SKM-1 treated with dmso at 0.1 percent for 144 hours (cell line): ENCODE measurements around the gene RPL7A.

Experiments used
- DNase-seq: peaks from one replicate; lab custom pipeline; 2025; ENCODE audit not compliant: unreplicated experiment; lab: John Stamatoyannopoulos, UW

RPL7A gene

DNA sequence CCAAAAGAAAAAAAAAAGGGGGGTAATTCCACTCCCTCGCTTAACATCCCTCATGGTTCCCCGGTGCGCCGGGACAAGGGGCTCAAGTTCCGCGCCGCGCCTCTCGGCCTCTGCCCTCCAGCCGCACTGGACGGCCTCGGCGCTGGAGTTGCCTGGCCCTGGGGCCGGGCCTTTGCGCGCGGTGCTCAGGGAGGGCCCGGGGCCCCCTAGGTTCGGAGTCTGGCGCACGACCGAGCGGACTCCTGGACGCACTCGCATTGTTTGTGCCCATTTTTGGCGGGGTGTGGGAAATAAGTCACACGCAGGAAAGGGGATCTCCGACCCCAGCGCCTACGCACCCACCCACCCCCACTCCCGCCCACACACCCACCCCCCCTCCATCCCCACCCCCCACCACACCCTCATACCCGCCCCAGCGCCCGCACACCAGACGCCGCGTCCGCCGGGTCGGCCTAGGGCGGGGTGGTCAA lies 468 bp upstream of the RPL7A start:
- no peak for DNase-seq

DNA sequence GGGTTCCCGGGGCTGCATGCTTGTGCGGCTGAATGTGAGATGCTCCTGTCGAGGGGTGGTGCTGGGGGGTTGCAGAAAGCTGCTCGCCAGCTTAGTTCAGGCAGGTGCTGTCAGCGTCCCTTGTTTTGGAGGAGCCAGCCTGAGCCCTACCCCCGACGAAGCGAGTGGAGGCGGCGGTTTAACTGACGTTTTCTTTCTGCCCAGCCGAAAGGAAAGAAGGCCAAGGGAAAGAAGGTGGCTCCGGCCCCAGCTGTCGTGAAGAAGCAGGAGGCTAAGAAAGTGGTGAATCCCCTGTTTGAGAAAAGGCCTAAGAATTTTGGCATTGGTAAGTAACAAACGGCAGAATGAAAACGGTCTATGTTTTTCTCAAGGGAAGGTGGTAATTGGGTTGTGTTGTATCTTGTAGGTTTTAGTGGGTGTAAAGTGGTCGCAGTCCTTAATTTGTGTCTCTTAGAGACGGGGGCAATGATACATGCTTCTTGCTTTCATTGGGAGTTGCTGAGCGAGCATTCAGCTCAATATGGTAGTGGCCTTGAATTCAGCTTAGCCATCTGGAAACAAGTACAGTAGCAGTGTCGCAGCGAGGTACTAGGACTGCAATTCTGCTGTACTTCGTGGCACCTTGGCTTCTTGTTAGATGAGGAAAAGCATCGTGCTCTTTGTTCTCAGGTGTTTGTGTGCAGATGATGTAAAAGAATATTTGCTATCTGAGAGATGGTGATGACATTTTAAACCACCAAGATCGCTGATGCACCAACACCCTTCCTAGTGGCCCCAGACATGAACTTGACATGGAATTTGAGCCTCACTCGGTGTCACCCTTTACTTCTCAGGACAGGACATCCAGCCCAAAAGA lies 928 bp downstream of the RPL7A start:
- no peak for DNase-seq

DNA sequence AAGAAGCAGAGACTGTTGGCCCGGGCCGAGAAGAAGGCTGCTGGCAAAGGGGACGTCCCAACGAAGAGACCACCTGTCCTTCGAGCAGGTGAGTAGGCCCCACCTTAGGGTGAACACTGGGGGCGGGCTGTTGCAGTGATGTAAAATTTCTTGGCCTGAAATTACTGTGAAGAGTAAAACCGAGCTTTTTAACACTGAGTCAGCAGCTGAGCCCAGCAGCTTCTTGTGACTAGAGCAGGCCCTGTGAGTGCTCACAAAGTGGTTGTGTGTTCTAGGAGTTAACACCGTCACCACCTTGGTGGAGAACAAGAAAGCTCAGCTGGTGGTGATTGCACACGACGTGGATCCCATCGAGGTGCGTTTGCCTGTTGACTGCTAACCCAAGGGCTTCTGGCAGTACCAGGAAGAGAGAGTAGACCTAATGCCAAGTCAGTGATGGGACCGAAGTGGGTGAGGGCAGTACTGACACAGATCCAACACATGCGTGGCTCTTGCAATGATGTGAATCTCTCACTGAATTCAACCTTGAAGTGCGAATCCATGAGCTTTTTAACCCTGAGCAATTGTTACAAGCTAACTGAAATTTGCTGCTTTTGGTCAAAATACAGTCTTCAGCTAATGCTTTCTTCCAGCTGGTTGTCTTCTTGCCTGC lies 2.1 kb downstream of the RPL7A start:
- no peak for DNase-seq

DNA sequence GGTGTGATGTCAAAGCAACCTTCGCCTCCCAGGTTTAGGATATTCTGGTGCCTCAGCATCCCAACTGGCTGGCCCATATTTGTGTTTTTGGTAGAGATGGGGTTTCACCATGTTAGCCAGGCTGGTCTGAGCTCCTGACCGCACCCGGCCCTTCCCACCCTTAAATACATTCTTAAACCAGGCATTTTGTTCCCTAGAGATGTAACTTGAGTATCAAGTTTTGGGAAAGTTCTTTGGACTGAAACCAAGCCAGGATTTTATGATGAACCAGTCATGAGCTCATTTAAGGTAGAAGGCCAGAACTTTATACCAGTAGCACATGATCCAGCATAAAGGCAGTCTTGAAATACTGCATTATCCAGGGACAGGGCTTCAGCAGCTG lies 3.5 kb downstream of the RPL7A start:
- DNase-seq = no peak

DNA sequence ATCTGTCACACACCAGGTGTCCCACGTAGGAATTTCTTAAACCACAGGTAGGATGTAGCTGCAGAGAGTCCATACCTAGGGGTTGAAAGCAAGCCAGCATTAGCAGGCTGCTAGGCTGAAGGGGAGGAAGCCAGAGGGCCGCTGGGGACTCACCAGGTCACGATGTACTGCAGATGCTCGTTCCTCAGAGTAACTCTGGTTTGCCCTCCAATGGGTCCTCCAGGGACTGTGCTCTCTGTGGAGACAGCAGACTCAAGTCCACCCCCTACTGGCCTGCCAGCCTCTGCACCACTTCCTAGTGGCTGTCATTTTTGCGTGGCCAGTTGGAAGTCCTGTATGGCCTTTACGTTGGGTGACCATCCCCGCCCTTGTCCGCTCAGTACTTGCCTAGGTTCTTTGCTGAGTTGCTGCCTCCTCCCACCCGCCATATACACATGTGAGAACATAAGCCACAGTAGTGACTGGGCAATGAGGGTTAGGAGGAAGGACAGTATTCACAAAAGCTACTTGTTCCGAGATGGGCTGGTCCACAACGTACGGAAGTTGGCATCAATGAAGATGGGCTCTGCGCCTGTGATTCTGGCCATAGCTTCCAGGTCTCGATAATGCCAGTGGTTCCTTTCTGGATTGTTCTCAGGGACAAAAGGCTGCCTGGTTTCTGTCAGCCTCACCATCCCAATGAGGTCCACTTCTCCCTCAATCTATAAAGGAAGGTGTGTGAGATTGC lies 4.1 kb downstream of the RPL7A start:
- peak; percentile 69 for DNase-seq

DNA sequence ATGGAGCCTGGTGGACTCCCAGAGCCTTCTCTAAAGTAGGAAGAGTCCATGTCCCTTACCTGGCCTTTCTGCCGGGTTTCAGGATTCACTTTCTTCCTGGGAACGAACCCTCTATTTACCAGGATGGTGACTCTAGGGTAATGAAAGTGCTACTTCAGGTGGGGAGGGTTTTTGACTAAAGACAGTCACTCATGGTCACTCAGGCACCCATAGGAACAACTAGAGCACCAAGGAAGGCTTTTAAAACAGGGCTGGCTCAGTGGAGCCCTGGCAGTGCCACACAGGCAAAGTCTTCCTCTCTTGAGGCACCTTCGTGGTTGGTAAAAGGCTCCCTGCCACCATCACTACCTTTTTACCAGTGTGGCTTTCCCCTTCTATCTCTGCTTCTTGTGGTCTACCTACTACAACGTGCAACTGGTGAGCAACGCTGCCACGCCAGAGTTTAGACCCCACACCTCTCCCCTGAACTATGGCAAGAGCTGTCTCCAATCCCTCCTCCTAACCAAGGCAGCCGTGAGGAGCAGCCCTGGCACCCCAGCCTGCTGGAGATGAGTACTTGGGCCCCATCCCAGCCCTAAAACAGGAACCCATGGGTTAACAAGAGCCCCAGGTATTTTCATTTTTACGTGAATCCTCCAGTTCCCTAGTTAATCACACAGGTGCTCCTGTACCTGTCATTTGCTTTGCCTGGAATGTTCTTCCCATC lies 4.8 kb downstream of the RPL7A start:
- no peak for DNase-seq

DNA sequence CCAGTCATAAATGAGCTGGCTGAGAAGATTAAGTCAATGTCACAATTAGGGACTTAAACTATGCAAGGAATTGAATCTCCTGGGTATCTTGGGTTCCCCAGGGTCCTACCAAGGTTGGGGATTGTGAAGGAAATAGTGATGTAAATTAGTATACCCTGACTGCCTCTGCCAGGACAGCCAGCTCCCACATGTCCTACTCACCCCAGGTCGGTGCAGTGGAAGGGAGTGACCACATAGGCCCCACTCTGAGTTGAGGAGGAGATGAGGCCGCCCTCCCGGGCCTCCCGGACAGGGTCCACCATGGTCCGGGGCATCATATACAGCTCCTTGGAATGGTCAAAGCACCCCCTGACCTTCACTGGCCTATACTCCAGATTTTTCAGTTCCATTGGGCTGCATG lies 5.5 kb downstream of the RPL7A start:
- DNase-seq = no peak

DNA sequence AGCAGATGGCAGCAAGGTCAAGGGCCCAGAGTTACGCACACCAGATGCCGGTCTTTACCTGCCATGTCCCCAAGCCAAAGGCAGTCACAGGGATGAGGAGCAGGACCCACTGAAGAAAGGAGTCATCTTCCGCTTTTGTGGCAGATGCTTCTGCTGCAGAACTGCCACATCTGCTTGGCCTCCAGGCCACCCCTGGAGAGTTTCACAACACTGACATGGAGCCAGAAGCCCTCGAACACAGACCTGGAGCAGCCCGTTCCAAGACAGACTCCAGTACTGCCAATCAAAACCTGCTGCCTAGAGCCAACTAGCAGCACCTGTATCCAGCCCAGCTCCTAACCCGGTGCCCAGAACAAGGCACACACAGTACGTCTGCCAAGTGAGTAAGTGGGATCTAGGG lies 6.7 kb downstream of the RPL7A start:
- peak; percentile 19 for DNase-seq

DNA sequence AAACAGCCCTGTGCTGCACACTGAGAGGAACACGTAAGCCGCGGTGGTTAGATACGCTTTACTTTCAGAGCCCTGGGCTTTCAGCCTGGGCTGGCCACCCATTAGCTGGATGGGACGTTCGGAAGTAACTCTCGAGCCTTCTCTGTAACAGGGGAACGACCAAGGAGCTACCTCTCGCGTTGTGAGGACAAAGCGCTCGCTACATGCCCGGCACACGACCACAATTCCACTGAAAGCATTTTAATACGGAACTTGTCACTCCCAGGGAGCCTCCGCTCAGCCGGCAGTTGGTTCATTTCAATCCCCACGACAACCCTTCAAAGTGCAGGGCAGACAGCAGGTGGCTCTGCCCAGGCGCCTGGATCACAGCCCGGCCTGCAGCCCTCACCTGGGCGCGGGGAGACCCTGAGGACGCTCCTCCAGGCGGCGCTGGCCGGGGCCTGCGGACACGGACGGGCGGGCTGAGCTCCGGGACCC lies 7.9 kb downstream of the RPL7A start:
- no peak for DNase-seq

DNA sequence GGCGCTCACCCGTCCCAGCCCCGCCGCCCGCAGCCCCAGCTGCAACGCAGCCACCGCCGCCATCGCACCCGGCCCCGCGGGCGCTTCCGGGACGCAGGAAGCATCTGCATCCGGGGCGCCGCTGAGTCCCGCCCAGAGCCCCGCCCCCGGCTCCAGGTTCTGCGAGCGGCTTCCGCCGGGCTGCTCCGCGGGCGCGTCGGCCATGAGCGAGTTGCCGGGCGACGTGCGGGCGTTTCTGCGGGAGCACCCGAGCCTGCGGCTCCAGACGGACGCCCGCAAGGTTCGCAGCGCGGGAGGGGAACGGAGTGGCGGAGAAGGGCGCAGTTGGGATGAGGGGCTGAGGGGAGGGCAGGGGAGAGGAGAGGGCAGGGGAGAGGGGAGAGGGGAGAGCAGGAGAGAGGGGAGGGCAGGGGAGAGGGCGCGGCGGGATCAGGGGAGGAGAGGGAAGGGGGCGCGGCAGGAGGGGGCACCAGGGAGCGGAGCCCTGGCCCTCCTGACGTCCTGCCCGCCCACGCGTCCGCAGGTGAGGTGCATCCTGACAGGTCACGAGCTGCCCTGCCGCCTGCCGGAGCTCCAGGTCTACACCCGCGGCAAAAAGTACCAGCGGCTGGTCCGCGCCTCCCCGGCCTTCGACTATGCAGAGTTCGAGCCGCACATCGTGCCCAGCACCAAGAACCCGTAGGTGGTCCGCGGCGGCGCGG lies 8.5 kb downstream of the RPL7A start, which contains the start of the genes SURF1 and SURF2:
TSS of gene SURF1 (minus strand) at position 97 of the 701 bp plus-strand sequence. CDS start at position 63, 34 bp downstream.
TSS of gene SURF2 (plus strand) at position 160 of the 701 bp plus-strand sequence. CDS start at position 203, 43 bp downstream.
- DNase-seq = peak; percentile 75

DNA sequence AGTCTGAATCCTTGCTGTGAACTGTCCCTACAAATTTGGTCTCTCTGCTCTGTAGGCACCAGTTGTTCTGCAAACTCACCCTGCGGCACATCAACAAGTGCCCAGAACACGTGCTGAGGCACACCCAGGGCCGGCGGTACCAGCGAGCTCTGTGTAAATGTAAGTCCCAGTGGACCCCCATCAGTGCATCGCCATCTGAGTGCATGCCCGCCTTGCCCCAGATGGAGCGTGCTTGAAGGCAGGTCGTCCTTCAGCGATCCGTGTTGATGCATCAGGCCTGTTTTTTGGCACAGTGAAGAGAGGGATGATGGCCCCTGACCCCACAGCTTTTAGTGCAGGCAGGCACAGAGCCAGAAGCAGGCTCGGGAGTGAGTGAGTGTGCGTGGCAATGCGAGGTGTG lies 9.6 kb downstream of the RPL7A start:
- DNase-seq = no peak

DNA sequence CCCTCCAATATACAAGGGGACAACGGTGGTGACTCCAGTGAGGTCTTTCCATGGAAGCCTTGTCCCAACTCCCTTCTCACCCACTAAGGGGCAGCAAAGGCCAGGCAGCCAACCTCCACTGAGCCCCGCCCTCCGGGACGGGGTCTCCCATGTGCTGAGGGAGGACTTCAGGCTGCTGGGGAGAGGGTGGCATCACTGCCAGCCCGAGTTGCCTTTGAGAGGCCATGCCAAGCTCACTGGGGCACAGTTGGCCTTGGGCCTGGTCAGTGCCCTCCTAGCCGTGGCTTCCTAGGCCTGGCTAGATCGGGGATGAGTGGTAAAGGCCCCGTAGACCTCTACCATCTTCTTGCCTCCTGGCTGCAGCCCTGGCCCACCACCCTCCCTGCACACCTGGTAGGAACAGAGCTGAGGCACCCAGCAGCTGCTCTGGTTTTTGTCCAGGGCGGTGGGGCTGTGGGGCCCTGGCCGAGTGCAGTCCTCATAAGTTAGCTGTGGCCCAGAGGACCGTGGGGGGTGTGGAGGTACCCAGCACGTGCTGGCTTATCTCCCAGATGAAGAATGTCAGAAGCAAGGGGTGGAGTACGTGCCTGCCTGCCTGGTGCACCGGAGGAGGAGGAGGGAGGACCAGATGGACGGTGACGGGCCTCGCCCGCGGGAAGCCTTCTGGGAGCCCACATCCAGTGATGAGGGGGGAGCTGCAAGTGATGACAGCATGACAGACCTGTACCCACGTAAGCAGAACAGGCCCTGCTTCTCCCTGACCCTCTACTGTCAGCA lies 11.6 kb downstream of the RPL7A start:
- DNase-seq = no peak

DNA sequence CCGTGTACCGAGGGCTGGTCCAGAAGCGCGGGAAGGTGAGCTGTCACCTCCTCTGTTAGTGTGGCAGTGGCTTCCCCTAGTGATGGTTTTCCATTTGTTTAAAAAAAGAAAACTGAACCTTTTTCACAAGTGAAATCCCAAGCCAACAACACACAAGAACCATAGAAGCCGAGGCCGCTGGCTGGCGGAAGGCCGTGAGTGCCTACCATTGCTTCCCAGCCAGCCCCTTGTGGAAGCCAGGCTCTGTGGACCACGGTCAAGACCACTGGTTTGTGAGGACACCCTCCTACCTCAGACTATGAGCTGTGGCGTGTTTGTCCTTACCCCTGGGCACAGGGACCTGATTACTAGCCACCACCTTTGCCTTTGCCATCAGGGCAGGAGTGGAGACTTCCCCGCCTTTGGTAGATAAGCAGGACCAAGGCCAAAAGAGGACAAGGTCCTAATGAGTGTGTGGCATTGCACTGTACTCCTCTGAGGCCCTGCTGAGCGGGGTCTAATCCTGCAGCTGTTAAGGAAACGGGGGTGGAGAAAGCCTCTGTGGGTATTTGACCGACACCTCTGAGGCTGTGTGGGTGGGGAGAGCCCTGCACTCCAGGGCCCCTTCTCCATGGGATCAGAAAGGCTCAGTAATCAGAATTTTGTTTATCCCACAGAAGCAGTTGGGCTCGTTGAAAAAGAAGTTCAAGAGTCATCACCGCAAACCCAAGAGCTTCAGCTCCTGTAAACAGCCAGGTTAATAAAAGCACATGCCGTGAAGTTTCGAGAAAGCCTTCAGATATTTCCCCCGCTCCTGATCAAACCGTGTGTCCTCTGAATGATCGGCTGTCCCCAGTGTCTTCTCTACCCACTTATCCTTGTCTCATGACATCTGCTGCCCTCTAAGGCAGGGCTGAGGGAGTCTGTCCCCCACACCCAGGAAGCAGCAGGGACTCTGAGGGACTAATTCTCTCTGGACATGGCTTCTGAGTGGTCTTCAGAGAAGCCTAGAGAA lies 12.7 kb downstream of the RPL7A start:
- no peak for DNase-seq

DNA sequence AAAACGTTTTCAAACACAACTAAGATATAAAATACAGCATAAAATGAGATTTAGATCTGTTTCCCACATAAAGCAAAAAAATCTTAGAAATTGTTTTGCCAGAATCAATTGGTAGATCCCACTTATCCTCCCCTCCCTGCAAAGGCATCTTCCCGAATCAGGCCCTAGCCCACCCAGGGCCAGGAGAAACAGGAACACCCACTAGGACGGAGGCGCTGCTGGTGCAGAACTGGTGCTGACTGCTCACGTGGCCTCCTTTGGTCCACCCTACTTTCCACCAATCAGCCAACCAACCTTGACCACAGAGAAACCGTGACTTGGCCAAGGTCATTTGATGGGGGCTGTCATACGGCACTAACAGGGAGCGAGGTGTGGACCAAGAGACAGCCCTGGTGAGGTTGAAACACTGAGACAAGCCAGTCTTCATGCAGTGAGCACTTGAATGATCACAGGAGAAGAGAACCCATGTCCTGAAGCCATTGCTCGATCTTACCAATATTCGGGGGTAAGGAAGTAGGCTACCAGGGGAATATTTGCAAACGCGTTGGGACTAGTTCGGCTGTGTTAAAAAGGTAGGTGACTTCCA lies 13.6 kb downstream of the RPL7A start:
- no peak for DNase-seq

DNA sequence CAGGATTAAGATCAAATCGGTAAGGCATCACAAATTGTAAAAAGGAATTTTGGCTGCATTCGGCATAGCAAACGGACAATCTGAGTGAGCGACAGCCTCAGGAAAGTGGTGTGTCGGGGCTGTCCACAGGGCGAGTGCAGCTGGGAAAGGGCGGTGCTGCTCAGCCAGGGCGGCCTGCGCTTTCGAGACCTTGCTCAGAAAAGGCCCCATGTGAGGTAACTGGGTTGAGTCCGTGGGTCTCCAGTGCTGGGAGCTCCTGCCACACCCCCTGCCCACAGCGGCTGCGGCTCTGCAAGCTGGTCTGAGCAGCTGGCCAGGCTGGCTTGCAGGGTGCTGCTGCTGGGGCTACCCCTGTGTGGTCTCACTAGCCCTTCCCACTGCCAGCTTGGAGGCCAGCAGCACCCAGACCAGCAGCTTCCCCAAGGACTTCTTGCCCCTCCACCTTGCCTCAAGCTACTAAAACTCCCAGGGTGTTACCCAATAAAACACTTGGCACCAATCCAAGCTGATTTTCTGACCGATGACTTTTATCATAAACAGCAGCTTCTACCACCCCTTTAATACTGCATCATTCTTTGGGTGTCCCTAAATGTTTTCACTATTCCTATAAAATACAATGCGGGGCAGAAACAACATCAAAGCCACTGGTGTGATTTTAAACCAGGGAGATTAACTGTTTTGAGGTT lies 14.5 kb downstream of the RPL7A start:
- DNase-seq = no peak

DNA sequence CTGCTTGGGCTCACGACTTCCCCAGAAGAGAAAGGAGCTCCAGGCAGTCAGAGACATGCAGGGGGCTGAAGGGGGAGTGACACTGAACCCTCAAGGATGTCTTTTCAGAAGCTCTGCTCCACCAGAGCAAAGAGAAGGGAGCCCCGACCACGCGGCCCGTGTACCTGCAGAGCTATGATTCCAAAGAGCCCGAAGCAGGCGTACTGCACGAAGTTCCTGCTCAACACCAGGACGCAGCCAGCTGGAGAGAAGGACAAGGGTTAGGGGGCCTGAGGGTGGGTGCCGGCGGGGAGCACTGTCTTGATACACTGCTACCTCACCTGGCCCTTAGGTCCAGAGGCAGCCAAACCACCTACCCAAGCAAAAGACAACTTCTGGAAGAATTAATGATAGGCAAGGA lies 18.4 kb downstream of the RPL7A start:
- no peak for DNase-seq

DNA sequence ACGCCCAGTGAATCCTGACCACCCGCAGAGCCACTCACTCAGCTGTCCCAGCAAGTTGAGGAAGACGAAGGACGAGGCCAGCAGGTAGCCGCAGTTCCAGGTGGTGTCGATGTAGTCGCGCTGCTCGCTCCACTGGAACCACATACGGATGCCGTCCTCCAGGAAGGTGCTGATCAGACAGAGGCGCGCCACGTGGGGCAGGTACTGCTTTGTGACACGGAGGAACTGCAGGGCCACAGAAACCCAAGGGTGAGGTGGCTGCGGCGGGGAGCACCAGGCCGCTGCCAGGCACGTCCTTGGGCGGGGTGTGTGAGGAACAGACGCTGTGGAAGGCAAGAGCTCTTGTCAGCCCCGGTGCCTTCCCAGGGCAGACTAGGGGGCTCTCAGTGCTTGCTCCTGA lies 19.2 kb downstream of the RPL7A start:
- DNase-seq = no peak
